GM21717 (cell line): Measurements from ENCODE around the gene BLMH.
"Not testable (repeated sequence)": the region's sequence is repeated elsewhere in the genome, so short reads cannot be mapped to it uniquely, and the experiment has no call there.

ENCODE experiments used
- ATAC-seq: cut with Tn5 transposase; IDR thresholded peaks from one replicate; pipeline ENCODE4 v1.9.1; 2021; ENCODE audit warnings: mild to moderate bottlenecking, moderate library complexity; ENCODE audit not compliant: unreplicated experiment

BLMH gene

DNA sequence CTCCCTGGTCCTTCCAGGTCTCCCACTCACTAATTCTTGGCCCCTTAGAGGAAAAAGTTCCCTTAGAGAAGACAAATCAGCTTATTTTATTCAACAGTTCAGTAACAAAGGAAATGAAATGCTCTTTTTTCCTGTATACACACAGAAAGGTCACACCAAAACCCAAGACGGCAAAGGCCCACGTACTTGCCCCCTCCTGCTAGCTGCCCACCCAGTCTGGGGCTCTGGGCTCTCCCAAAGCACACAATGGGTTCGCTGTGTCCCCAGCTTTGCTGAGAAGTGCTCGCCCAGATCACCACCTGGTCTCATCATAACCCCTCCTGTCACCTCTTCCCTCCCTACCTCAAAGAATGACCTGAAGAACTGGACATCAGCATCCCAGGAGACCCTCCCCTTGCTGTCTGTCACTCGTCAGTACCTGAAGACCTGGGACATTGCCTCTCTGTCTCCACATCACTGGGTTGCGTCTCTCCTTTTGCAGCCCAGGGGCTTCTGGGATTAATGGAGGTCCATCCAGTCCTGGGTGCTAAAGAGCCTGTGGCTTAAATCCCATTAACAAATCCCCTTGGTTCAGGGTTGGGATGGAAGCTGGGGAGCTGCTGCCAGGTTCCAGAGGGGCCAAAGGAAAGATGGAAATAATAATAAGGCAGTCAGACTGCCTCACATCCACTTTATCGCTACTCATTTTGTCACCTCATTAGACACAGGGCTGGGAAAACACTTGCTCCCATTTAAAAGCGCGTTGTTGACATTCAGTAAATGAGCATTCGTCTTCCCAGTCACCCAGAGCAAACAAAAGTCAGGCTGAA is 59.5 kb downstream of the BLMH start:
- no peak for ATAC-seq

DNA sequence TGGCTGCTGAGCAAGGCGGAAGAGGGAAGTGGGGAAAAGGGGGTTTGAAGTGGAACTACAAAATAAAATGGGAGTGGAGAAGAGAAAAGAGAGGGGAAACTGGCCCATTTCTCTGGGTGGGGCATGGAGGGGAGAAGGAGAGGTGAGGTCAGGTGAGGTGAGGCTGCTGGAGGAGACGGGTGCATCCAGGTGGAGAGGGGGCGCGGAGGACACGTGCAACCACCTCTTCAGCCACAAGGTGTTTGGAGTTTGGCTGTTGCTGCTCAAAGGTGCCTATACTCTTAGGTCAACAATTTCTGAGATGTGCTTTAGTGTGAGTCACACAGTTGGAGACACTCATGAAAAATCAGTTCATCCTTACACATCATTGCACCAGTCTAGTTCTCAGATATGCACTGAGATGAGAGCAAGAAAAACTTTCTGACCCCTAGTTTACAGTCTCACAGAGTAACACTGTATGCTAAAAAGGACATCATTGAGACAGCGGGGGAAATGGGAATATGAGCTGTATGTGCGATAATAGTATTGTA is 61.1 kb downstream of the BLMH start:
- ATAC-seq, result no peak

DNA sequence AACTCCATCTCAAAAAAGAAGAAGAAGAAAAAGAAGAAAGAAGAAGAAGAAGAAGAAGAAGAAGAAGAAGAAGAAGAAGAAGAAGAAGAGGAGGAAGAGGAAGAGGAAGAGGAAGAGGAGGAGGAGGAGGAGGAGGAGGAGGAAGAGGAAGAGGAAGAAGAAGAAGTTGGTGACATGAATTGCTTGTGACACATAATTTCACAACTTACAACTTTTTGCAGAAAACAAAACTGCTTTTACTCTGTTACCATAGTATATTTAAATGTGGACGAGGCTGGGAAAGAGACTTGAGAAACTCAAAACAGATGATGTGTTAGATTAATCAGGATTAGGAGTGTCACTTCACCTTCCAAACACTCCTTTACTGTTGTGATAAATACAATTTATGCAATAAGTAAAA is 61.7 kb downstream of the BLMH start:
- not testable (repeated sequence) for ATAC-seq

DNA sequence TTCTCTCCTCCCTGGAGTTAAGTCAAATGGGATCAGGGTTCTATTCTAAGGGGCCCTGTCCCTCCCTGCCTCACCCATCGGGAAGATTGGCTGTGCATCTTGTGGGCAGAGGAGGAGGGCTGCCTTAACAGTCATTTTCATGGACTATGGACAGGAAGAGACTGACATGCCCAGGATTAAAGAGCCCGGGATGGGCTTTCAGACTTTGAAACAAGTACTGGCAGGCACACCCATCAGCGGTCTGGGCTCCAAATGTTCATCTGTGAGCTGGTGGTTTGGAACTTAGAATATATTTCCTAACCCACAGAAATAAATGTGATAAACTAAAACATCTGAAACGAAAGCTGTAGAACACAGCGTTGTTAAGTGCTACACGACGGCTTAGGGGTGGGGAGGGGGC is 62.7 kb downstream of the BLMH start:
- ATAC-seq, result no peak

DNA sequence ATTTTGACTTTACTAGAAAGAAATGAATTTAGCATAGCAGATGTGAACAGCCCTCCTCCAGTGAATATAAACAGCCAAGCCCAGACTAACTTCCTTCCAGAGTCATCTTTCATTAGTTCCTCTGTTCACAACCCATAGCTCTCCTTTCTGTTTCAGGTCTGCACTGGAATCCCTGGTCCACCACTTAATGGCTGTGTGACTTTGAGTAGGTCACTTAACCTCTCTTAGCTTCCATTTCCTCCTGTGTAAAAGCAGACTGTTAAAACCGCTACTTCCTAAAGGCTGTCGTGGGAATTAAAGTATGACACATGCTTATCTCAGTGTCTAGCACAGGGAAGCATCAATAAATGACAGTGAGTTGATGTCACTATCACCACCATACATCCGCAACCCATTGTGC is 63.7 kb downstream of the BLMH start:
- ATAC-seq, result no peak

DNA sequence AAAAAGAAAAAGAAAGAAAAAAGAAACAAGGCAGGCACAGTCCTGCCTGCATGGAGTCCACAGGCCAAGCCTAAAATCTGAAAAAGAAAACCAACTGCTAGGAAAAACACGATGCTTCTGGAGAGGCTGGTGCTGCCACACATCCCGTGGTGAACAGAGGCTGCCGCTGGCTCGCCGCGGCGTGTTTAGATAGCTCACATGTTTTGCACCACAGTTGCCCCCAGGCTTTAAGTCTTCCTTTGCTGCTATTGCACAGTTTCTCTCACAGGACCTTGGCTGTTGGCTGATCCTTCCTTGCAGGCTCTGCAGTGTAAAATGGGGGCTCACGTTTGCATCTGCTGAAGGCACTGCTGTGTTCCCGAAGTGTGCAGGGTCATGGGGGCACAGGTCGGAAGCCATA is 64.9 kb downstream of the BLMH start:
- ATAC-seq, result no peak

DNA sequence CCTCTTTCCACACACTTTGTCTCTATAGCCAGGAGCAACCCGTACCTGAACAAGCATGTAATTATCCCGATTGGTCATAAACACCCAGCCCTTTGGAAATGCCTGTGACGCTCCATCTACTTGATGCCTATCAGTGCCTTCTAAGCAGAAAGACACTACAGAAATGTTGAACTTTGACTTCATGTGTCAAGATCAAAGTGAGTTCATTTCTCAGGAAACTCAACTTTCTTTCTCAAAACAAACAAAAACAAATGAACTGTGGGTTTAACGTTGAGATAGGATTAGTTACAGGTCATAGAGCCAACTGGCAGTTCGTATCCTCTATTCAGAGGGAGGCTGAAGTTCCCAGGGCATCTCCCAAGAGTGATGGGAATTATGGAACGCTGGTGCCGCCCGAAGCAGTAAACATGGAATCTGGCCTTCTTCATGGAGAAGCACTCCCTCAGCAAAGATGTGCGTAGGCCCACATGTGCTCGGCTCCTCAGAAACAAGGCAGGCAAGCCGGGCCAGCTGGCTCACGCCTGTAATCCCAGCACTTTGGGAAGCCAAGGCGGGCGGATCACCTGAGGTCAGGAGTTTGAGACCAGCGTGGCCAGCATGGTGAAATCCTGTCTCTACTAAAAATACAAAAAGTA is 65.7 kb downstream of the BLMH start:
- ATAC-seq, result no peak

DNA sequence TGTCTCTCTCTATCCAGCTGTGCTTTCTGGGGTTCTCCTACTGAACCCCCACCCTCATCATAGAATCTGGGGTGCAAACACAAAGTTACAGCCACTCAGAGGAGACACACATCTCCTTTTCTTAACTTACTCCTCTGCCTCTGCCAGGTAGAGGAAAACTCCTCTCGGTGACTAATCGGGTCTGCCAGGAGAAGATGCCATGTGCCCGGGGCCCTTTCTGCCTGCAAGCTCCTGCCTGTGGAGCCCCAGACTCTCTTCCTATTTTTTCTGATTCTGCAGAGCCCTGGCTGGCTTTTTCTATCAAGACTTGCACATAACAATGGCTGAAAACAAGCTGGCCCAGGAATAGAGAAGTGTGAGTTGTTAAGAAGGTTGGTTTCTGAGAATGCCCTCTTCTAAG is 66.6 kb downstream of the BLMH start:
- no peak for ATAC-seq

DNA sequence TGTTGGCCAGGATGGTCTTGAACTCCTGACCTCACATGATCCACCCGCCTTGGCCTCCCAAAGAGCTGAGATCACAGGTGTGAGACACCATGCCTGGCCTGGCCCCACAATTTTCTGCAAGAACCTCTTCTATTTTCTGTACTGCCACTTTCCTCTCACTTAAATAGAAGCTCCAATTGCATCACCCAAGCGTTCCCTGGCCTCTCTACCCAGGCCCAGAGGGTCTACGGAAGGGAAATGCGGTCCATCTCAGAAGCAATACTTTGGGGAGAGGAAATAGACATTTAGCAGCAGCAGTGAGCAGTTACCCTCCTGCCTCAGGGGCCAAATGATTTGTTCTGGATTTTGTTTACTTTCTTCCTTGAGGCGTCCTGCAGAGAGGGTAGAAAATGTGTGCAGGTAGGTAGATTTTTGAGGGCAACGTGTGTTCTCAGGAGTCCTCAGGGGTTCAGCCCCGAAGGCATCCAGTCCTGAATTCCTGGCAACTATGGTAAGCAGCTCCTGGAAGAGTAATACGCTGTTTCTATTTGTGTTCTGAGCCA is 67.3 kb downstream of the BLMH start:
- no peak for ATAC-seq

DNA sequence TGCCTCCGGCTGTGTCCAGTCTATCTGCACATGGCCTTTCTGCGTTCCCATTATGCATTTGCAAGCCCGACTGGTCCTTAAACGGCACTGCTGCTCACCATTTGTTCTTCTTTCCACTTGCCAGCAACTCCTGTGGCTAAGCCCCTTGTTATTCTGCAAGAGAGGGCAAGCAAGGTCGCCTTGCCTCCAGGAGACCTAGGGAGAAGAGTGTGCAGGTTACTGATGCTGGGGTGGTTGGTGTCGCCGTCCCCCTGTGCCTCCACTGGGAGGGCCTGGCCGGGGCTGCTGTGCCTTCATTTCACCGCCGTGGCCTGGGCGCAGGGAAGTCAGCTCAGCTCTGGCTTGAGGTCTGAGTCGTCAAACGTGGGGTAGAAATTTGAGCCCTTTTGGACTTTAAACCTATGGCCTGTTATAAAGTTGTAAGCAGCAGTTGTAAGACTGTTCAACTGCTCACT is 69.0 kb downstream of the BLMH start:
- no peak for ATAC-seq

DNA sequence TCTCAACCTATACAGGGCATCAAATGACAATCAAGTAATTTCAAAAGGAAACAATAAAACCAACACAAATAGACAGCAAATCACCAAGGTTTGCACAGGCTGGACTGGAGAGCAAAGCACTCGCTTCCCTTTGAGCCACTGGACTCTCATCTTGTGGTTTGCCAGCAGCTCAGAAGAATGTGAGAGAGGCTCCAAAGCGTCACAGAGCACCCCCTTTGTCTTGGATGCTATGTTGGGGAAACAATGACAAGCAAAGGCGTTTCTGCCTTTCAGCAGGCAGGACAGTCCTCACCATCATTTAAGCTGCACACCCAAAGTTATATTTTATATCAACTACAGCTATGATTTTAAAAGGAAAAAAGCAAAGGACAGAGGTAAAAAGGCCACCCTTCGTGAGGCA is 69.5 kb downstream of the BLMH start:
- no peak for ATAC-seq

DNA sequence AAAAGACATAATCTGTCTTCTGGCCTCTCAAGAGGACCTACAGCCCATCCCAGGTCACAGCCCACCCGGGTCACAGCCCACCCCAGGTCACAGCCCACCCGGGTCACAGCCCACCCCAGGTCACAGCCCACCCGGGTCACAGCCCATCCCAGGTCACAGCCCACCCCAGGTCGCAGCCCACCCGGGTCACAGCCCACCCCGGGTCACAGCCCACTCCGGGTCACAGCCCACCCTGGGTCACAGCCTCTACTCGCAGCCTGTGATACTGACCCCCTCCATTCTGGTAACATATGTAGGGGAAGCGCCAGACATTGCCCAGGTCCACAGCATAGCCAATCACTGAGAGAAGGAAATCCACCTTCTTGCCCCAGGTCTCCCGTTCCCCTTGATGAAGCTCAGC is 70.4 kb downstream of the BLMH start:
- no peak for ATAC-seq

DNA sequence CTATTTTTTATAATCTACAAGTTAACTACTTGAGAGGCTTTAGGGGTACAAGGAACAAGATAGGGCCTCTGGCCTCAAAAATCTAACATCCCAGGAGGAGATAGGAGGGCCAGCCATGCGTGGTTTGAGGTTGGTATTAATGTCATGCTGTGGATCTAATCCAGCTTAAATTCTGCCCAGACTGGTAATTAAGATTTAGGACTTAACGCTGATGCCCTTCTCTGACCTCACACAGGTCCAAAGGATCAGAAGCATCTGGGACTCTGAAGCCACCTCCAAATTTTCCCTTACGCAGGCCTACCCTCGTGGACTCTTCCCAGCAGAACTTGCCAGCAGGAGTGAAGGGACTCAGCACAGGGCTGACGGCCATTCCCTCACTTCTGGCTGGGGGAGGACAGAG is 71.3 kb downstream of the BLMH start:
- no peak for ATAC-seq

DNA sequence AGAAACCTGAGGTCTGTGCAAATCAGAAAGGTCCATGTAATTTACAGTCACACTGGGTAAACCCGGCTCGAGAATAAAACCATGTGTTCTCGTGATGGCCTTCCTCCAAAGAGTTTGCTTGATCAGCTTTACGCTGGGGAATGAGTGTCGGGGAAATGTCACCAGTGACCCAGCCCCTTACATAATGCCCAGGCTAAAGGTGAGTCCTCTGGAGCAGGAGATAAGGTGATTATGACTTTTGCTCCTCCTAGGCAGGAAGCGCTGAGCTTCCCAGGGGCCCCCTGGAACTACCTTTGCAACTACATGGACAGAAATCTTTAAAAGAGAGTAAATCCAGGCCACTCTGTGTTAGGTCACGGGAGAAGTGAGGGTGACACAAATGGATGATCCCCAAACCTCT is 71.9 kb downstream of the BLMH start:
- ATAC-seq, result no peak

DNA sequence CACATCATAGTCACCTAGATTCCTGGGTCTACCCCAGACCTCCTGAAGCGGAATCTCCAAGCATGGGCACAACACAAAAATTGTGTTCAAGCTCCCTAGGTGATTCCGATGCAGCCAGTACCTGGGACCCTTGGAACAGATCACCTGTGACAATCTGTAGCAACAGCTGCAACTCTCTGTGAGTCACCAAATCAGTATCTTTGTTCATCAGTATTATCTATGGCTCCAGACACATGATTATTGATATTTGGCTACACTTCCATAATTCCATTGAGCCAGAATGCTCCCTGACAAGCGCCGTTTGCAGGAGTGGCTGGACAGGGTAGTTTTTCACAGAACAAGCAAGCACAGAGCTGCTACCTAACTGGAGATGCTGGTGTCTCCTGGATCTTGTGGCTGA is 72.4 kb downstream of the BLMH start:
- no peak for ATAC-seq

DNA sequence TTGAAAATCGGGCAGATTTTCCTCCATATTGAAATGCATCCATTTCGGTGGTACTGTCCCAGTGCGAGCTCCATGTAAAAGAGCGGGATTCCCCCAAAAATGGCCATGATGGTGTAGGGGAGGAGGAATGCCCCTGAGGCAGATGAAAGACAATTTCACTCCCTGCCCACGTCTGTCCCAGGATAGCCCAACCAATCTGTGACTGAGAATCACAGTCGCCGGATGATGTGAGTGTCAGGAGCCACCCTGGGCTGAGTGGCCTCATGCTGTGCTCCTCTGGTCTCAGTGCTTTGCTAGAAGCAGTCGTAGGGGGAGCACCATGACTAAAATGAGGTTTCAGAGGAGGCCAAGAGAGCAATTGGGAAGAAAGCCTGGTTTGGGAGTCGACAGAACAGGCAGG is 72.9 kb downstream of the BLMH start:
- ATAC-seq, result no peak

DNA sequence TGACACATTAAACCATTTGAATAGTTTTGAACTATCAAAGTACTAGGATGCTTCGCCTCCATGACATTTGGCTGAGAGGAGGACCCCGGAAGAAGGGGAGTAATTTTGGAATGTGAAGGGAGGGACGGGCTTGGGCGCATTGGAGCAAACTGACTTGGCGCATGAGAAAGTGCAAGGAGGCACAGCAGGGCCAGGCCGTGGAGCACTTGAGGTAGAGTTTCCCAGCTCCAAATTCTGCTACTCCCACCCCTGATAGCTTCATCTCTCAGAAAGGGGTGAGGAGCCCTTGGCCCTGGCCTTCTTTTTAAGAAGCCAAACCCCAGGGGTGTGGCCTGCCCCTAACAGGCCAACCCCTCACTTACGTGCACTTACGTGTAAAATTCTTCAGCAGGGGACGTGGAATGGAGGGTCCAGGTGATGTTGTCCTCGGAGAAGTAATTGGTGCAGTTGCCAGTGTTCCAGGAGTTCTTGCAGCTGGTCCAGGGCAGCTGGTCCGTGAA is 73.9 kb downstream of the BLMH start:
- no peak for ATAC-seq

DNA sequence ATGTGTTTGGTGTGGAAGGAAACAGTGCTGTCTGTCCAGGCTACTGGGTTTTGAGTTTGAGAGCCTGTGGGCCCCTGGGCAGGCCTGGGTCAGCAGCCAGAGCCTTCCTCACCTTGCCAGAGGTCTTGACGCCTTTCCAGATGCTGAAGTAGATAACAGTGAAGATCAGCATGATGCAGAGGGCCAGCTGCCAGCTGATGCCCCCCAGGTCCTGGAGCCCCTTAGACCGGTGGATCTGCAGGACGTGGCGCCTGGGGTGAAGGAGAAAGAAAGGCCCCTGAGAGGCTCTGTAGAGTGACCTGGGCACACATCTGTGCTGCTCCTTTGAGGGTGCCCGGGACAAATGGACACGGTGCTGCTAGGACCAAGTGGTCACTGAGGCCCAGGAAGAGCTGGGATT is 74.7 kb downstream of the BLMH start:
- no peak for ATAC-seq

DNA sequence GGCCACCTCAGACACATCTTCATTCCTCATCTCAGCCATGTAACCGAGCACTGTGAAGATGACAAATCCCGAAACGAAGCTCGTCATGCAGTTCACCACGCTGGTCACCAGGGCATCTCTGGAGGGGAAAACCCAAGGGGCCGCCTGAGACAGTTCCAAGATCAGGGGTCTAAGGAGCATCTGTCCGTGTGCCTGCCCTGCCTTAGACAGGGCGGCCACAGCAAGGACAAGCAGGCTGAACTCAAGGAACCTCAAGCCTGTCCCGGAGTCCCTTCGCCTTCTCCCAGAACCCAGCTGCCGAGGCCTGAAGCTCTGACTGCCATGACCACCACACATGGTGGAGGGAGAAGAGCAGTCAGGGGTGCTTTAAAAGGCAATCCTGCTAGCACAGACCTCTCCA is 79.0 kb downstream of the BLMH start:
- ATAC-seq, result peak; percentile 63

DNA sequence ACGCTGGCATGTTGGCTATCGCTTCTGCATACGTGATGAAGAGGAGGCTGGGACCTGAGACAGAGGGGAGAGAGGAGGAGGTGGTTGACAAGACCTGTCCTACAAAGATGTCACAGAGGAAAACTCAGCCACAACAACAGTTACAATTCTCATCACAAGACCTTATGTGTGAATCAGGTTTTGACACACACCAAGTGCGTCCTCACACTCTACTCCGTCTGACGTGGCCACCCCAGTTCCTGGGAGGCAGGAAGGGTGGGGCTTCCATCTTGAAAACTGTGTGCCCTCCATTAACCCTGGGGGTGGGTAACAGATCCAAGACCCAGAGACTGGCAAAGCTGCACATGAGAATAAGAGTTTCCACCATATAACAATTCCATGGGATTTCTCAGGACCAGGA is 80.4 kb downstream of the BLMH start:
- ATAC-seq, result no peak

DNA sequence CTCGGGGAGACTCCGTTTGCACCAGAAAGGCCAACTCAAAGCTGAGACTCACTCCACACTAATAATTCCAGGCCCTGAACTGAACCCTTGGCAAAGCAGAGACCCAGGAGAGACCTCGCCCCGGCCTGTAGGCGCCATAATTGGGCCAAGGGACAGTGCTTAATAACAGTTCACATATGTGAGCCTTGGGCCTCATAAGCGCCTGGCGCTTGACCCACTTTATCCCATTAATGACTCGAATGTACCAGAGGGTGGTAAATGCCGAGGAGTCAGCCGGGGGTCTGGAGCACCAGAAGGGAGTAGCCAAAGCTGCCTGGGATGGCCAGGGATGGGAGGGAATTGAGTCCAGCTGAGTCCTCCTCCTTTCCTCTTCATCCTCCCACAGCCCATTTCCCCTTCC is 80.8 kb downstream of the BLMH start:
- no peak for ATAC-seq

DNA sequence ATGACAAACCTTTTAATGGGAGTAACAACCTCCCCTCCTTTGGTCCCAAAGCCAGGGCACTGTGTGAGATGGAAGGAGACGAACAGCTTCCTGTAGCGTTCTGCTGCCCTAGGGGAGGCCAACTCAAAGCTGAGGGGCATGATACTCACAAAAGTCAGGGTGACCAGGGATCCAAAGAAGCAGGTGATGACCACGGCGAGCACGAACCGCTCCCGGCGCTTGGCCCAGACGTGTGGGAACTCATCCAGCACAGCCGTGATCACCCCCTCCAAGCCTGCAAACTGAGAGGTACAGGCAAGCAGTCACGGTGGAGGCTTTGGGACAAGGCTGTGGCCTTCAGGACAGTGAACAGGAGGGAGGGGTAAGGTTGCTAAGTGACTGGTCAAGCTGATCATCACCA is 81.4 kb downstream of the BLMH start:
- ATAC-seq, result no peak
